Keratinocyte (primary cell): ENCODE measurements around the gene HSF5.

Source experiments
- EZH2 ChIP-seq: IDR thresholded peaks from one replicate; pipeline ENCODE4 v1.6.1; 2012; ENCODE audit warnings: inconsistent platforms, mild to moderate bottlenecking, low read length, moderate library complexity
- TF ChIP-seq, protein P1 (sequence below), 3 experiments: IDR thresholded peaks in 1 of 3; conservative IDR thresholded peaks in 1 of 3; optimal IDR thresholded peaks in 1 of 3; 2 replicates in 2 of 3; 3 replicates in 1 of 3; pipeline versions ENCODE3 to v1.5.1; 2011; ENCODE audit warnings: low read length in 3 of 3, mild to moderate bottlenecking in 3 of 3, moderate library complexity in 2 of 3, control low read depth in 1 of 3, inconsistent platforms in 1 of 3; ENCODE audit not compliant: insufficient read depth in 2 of 3; ENCODE audit errors: extremely low read depth in 1 of 3

DNA sequence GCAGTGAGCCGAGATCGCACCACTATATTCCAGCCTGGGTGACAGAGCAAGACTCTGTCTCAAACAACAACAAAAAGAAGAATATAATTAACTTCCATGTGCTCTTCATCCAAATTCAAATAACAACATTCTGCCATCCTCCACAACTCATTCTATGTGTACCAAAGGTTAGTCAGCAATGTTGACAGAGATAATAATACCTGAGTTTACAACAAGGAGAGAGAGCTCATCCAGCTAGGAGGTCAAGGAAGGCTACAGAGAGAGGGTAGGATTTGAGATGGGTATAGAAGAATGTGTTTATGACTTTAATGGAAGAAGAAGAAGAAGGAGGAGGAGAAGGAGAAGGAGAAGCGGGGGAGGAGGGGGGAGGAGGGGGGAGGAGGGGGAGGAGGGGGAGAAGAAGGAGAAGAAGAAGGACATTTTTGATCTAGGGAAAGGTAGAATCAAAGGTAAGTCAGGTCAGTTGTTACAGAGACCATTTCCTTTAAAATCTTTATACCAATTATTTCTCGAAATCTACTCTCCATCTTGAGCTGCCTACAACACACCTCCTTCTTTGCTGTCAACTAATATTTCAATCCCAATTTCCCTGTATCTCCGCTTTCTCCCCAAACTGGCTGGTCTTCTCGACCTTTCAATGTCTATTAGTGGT, 10.1 kb upstream of the HSF5 start:
- no peak for TF ChIP-seq EZH2
- TF ChIP-seq, protein P1, sequence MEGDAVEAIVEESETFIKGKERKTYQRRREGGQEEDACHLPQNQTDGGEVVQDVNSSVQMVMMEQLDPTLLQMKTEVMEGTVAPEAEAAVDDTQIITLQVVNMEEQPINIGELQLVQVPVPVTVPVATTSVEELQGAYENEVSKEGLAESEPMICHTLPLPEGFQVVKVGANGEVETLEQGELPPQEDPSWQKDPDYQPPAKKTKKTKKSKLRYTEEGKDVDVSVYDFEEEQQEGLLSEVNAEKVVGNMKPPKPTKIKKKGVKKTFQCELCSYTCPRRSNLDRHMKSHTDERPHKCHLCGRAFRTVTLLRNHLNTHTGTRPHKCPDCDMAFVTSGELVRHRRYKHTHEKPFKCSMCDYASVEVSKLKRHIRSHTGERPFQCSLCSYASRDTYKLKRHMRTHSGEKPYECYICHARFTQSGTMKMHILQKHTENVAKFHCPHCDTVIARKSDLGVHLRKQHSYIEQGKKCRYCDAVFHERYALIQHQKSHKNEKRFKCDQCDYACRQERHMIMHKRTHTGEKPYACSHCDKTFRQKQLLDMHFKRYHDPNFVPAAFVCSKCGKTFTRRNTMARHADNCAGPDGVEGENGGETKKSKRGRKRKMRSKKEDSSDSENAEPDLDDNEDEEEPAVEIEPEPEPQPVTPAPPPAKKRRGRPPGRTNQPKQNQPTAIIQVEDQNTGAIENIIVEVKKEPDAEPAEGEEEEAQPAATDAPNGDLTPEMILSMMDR (optimal IDR thresholded peaks at IDR 0.05 in 1 of 3, IDR thresholded peaks at IDR 0.05 in 1 of 3, conservative IDR thresholded peaks at IDR 0.05 in 1 of 3; ENCODE audit: extremely low read depth in 1 of 3, insufficient read depth in 2 of 3, low read length in 3 of 3), result no peak
